Measurements from ENCODE around the gene CPE.

CPE gene

GRCh38 chr4:165404080-165404479 is 25.3 kb downstream of the CPE start:
- no peaks in the 10 kb centered on the region for H3K36me3 ChIP-seq (ENCODE audit: control insufficient read depth, insufficient read depth, low read length)
- H3K27me3 ChIP-seq (replicated peaks; ENCODE audit: control insufficient read depth, insufficient read depth, low read length), result no peaks in the 10 kb centered on the region
- TF ChIP-seq CTCF (IDR thresholded peaks at IDR 0.05; ENCODE audit: insufficient read depth, low read length, poor library complexity, severe bottlenecking), result no peak
- H3K4me3 ChIP-seq (replicated peaks; ENCODE audit: low read depth, low read length), result no peak overlapping the region
- DNase-seq (ENCODE audit: extremely low read depth, insufficient read length), result no peak

GRCh38 chr4:165404696-165405095 is 25.9 kb downstream of the CPE start:
- TF ChIP-seq CTCF (IDR thresholded peaks at IDR 0.05; ENCODE audit: insufficient read depth, low read length, poor library complexity, severe bottlenecking), result no peak
- no peaks in the 10 kb centered on the region for H3K27me3 ChIP-seq (replicated peaks; ENCODE audit: control insufficient read depth, insufficient read depth, low read length)
- no peaks in the 10 kb centered on the region for H3K36me3 ChIP-seq (ENCODE audit: control insufficient read depth, insufficient read depth, low read length)
- H3K4me3 ChIP-seq (replicated peaks; ENCODE audit: low read depth, low read length), result no peak overlapping the region
- DNase-seq (ENCODE audit: extremely low read depth, insufficient read length), result no peak

GRCh38 chr4:165410214-165410613 is 31.4 kb downstream of the CPE start:
- TF ChIP-seq CTCF (IDR thresholded peaks at IDR 0.05; ENCODE audit: insufficient read depth, low read length, poor library complexity, severe bottlenecking), result no peak

GRCh38 chr4:165415910-165416309 is 37.1 kb downstream of the CPE start:
- no peaks in the 10 kb centered on the region for H3K27me3 ChIP-seq (replicated peaks; ENCODE audit: control insufficient read depth, insufficient read depth, low read length)
- no peaks in the 10 kb centered on the region for H3K36me3 ChIP-seq (ENCODE audit: control insufficient read depth, insufficient read depth, low read length)
- no peak overlapping the region for H3K4me3 ChIP-seq (replicated peaks; ENCODE audit: low read depth, low read length)
- DNase-seq (ENCODE audit: extremely low read depth, insufficient read length), result no peak
- TF ChIP-seq CTCF (IDR thresholded peaks at IDR 0.05; ENCODE audit: insufficient read depth, low read length, poor library complexity, severe bottlenecking), result no peak

More at GRCh38 chr4:165410214-165410613, 31.4 kb downstream of the CPE start:
- Histone ChIP-seq H3K27me3 (replicated peaks; ENCODE audit: control insufficient read depth, insufficient read depth, low read length) (no peaks in the 10 kb centered on the region), H3K36me3 (ENCODE audit: control insufficient read depth, insufficient read depth, low read length) (no peaks in the 10 kb centered on the region), H3K4me3 (replicated peaks; ENCODE audit: low read depth, low read length) (no peak overlapping the region)
- DNase-seq (ENCODE audit: extremely low read depth, insufficient read length), result no peak

GRCh38 chr4:165418073-165418472 is 39.3 kb downstream of the CPE start:
- H3K36me3 ChIP-seq (ENCODE audit: control insufficient read depth, insufficient read depth, low read length), result no peaks in the 10 kb centered on the region
- DNase-seq (ENCODE audit: extremely low read depth, insufficient read length), result no peak
- H3K4me3 ChIP-seq (replicated peaks; ENCODE audit: low read depth, low read length), result no peak overlapping the region
- H3K27me3 ChIP-seq (replicated peaks; ENCODE audit: control insufficient read depth, insufficient read depth, low read length), result no peaks in the 10 kb centered on the region
- TF ChIP-seq CTCF (IDR thresholded peaks at IDR 0.05; ENCODE audit: insufficient read depth, low read length, poor library complexity, severe bottlenecking), result no peak

GRCh38 chr4:165425629-165426028 is 46.8 kb downstream of the CPE start:
- DNase-seq (ENCODE audit: extremely low read depth, insufficient read length), result no peak
- H3K27me3 ChIP-seq (replicated peaks; ENCODE audit: control insufficient read depth, insufficient read depth, low read length), result no peaks in the 10 kb centered on the region
- H3K36me3 ChIP-seq (ENCODE audit: control insufficient read depth, insufficient read depth, low read length), result no peaks in the 10 kb centered on the region
- TF ChIP-seq CTCF (IDR thresholded peaks at IDR 0.05; ENCODE audit: insufficient read depth, low read length, poor library complexity, severe bottlenecking), result no peak
- no peak overlapping the region for H3K4me3 ChIP-seq (replicated peaks; ENCODE audit: low read depth, low read length)
